Erythroblast (primary cell): ENCODE results near the gene IMMP2L.

Experiments used
- GATA1 ChIP-seq: IDR thresholded peaks from 2 replicates; pipeline ENCODE4 v1.6.1; 2011; ENCODE audit warnings: low read depth, mild to moderate bottlenecking, control low read depth, low read length, moderate library complexity
- POLR2A ChIP-seq: IDR thresholded peaks from 2 replicates; pipeline ENCODE4 v1.6.1; 2011; ENCODE audit warnings: mild to moderate bottlenecking, low read length

GRCh38 chr7:111264111-111264868, 298.0 kb downstream of the IMMP2L start:
- TF ChIP-seq POLR2A (no peak), GATA1 (no peak)
